D341Med (cell line): Measurements from ENCODE around the gene OR6X1.

Experiments used
- DNase-seq: peaks from one replicate; pipeline ENCODE4 v3.0.0; 2012; ENCODE audit warnings: low spot score

OR6X1 gene, protein sequence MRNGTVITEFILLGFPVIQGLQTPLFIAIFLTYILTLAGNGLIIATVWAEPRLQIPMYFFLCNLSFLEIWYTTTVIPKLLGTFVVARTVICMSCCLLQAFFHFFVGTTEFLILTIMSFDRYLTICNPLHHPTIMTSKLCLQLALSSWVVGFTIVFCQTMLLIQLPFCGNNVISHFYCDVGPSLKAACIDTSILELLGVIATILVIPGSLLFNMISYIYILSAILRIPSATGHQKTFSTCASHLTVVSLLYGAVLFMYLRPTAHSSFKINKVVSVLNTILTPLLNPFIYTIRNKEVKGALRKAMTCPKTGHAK

DNA sequence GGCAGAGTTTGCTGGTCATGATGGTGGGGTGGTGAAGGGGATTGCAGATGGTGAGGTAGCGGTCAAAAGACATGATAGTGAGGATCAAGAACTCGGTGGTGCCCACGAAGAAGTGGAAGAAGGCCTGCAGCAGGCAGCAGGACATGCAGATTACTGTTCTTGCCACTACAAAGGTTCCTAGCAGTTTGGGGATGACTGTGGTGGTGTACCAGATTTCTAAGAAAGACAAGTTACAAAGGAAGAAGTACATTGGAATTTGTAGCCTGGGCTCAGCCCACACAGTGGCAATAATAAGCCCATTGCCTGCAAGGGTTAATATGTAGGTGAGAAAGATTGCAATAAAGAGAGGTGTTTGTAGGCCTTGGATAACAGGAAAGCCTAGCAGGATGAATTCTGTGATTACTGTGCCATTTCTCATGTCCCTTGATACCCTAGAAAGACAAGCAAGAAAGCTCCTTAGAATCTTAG lies at the start of gene OR6X1:
TSS of gene OR6X1 (minus strand) at position 418 of the 468 bp plus-strand sequence. CDS start at position 418, 0 bp downstream.
- DNase-seq: no peak

DNA sequence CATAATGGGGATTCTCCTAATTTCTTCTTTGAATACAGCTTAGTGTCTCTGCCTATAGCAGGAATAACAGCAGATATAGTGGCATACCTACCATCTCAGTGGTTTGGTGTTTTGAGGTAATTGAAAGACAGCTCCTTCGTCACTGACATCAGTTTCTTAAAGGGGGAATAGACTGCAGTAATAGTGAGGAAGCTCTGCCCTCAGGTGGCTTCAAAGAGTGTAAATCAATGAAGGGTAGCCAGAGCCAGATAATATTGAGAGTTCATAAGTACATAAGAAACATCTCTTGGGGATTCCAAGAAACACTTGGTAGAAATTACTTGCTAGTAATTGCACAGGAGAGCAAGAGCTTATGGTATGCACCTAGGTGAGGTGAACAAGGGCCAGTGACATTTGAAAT lies 47.4 kb upstream of the OR6X1 start:
- no peak for DNase-seq

DNA sequence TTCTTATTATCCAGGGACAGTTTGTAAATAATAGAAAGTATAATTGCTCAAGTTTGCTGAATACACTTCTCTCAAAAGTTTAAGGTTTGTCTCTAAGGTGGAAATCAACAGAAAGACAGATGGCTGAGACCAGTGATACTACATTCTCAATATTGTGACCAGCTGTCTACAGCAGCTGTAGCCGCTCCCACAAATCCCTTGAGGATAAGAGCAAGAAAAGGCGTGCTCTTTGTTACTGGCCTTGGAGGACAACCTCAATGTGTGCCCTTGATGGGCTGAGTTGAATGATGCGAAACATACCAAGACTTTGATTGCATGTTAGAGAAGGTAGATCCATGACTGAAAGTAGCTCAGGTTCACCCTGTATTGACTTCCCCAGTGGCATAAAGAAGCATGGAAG lies 45.7 kb upstream of the OR6X1 start:
- peak; percentile 46 for DNase-seq

DNA sequence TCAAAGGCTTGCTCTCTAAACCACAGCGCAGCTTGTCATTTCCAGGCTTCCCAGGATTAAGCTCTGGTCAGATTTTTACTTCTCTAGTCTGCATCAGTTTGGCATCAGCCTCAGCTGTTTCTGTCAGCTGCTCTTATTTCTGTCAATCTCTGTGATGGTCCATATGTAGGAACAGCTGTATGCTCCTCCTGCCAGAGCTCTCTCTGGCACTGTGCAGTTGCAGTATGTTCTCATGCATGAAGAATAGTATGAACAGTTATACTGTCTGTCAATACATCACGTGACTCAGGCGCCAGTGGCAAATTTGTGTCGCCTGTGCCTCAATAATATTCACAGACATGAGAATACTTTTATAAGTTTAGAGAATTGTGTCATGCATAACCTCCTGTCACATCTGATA lies 45.1 kb upstream of the OR6X1 start:
- DNase-seq: peak; percentile 28

DNA sequence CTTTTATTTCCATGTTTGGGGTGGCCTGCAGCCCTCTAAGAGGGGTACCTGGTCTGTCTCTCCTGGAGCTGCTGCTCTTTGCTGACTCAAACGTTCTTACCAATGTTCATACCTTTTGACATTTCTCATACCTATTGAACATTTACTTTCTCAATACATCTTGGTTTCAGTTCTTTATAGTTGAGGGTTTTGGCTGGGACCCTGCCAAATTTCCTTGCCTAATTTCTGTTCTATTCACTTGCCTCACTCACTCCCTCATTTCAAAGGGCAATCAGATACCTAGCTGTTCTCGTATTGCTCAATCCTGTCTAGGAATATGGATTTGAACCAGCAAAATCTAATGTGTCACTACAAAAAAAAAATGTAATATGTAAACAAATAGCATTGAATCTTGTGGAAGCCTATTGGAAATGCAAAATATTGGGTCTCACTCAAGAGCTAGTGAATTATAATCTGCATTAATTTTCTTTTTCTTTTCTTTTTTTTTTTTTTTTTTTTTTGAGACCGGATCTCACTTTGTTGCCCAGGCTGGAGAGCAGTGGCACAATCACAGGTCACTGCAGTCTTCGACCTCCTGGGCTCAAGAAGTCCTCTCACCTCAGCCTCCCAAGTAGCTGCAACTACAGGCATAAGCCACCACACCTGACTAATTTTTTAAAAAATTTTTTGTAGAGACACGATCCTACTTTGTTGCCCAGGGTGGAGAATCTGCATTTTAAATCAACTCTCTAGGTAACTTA lies 44.4 kb upstream of the OR6X1 start:
- DNase-seq: no peak

DNA sequence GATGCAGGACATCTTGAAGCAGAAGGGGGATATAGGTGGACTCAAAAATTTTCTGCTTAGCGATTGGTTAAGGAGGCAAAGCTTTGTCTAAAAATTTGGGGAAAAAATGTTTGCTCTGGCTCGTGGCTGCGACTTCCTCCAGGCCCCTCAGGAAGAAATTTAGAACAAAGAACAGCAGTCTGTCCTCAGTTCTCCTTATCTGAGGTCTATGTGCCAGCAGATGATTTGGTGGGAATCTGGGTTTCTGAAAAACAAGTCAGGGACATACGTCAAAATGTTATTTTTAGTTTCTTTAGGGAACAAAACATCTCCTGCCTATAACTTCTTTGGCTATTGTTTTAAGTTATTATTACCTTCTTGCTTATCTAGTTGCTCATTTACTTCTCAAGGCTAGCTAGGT lies 43.8 kb upstream of the OR6X1 start:
- no peak for DNase-seq

DNA sequence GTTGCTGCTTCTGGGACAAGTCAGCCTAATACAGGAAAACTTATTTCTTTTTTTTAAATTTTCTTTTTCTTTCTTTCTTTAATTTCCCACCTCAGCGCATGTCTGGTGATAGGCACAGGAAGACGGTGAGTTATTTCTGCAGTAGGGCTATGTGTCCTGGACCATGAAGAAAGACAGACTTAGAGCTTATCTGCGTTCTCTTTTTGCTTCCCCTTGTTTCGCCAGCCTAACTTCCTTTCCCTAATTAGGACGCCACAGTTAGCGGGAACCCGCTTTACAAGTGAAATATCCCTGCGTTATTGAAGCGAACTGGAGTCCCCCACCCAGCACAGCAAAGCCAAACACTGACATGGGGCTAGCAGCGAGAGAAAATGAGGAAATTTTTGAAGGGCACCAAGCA lies 43.2 kb upstream of the OR6X1 start:
- DNase-seq: no peak

DNA sequence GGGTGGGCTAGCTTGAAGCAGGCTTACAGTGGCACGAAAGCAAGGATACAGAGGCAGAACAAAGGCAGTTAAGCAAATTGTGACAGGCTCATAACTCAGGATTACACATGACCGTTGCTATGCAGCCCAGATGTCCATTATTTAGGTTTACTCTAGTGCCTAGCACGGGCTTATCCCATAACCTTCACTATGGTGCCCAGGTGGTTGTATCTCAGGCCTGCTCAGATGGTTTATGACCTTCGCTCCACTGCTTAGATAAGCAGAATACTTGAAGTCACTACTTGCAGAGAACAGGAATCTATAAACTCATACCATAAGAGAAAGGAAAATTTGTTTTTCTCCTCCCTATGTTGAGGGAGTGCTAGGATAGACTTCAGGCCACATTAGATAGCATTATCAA lies 42.8 kb upstream of the OR6X1 start:
- DNase-seq: no peak

DNA sequence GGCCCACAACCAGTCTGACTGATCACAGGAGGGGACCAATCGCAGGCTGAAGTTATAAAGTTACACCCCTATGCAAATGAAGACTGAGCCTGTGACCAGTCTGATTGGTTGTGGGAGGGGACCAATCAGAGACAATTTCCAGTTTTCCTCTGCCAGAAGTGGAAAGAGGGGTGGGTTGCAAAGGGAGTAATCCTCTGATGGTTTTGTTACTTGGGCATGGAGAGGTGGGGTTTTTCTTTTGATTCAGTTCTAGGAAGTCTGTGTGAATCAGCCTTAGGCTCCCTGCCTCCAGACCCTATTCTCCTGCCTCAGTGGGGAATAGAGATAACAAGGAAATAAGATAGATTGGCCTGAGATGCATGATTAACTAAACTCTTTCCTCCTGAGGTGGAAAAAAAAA lies 41.9 kb upstream of the OR6X1 start:
- DNase-seq: no peak

DNA sequence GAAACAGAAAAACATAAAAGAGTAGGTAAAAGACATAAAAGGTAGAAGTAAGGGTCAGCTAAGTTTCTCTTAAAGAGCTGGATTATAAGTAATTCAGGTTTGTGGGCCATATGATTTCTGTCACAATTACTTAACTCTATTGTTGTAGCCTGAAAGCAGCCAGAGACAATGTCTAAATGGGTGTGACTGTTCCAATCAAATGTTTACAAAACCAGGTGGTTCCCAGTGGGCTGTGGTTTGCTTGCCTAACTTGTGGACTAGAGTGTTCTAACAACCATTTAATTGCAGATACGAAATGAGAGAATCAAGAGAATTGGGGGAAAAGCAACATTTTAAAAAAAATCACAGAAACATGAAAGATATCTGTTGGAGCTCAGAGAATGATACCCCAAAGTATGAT lies 29.2 kb upstream of the OR6X1 start:
- DNase-seq: no peak

DNA sequence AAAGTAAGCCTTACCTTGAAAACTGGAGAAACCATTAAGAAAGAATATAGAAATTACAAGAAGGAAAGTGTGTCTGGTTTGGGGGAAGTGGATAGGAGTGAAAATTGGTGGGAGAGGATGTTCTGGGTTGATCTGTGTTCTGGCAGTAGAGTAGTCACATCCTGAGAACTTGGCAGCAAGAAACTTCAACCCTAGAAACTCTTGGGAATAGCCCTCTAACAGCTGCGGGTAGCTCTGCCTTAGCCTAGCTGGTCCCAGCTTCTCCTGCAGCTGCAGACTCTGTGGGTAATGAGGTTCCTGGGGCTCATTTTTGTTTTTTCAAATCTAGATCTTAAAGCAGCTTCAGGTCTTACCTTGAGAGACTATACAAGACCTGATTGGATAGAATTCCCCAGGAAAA lies 24.2 kb upstream of the OR6X1 start:
- no peak for DNase-seq

DNA sequence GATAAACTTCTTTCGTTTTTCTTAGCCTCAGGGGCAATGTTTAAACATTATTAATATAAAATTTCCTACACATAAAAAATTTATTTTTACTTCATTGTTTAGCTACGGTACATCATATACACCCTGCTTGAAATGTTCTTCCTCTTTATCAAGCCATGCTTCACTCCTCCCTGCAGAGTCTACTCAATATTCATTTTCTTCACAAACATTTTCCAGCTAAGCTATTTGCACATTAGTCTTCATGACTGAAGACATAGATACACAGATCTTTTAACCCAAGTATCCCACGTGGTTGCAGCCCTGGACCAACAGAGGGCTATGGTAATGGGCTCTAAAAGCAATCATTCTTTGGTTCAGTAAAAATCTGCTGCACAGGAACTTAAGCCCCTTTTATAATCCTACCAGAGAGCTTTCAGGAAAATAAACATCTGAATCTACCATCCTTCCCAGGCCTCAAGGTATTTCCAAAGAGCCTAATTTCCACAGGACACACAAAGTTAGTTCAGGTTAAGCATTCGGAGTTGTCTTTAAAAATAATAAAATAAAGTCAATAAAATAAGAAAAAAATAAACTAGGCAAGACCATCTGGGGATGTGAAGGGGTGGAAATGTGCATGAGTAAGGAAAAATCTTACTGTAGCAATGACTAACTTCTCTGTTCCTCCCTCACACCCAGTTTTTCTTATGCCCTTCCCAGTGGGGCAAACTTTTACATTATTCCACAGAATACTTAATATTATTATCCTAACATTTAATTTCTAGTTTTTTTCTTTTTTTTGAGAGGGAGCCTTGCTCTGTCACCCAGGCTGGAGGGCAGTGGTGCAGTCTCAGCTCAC lies 21.6 kb upstream of the OR6X1 start:
- peak; percentile 21 for DNase-seq

DNA sequence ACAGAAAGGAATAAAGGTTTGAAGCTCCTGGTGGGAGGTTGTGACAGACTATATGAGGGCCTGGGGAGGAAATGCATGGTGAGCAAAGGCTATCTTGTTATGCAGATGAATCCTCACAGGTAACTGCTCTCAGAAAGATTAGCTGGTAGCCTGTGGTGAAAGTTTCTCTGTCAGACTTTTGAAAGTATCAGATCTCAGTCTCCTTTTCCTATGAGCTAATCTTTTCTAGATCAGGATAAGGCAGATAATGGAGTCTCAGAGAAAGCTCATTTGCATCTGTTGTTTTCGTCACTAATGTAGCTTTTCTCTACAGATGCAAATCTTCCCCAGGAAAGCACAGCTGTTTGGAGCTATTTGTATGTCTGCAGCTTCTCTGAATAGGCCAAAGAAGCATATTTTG lies 21.0 kb upstream of the OR6X1 start:
- no peak for DNase-seq

DNA sequence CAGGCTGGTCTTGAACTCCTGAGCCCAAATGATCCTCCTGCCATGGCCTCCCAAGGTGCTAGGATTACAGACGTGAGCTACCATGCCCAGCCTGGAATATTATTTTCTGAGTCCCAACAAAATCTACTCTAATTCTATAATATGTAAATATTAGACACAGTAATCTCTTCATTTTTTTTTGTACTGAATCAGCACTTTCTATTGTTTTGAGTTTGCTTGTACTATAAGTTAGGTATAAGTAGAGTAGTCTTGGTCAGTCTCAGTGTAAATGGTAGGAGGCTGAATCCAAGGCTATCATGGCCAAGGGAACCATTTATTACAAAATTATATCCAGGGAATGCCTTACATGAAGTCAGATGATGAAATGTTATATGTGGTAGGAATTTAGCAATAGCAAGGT lies 19.6 kb upstream of the OR6X1 start:
- DNase-seq: no peak

DNA sequence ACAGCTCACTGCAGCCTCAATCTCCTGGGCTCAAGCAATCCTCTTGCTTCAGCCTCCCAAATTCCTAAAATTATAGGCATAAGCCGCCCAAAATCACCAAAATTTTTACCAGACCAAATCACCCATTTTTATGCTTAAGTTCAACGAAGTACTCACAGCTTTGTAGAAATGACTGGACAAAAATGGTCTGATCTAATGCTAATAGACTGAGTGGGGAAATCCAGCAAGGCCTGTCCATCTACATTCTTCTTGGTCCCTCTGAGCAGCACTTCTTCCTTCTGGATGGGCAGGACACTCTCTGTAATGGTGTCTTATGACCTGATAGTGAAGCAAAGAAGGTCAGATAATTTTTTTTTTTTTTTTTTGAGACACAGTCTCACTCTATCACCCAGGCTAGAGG lies 18.7 kb upstream of the OR6X1 start:
- no peak for DNase-seq

DNA sequence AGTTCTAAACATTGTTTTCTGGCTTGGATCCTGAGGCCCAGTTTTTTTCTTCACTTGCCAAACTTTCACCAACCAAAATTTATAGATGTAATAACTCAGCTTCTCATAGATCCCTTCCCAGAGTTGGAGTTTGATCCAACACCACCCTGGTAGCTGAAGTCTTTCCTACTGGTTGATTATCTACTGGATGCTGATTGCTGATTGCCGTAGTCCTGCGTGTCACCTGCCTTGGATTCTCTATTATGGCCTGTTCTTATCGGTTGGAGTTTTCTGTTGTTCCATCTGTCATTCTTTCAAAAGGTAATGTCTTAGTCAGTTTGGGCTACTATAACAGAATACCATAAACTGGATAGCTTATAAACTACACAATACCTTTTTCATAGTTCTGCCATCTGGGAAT lies 17.3 kb upstream of the OR6X1 start:
- no peak for DNase-seq

DNA sequence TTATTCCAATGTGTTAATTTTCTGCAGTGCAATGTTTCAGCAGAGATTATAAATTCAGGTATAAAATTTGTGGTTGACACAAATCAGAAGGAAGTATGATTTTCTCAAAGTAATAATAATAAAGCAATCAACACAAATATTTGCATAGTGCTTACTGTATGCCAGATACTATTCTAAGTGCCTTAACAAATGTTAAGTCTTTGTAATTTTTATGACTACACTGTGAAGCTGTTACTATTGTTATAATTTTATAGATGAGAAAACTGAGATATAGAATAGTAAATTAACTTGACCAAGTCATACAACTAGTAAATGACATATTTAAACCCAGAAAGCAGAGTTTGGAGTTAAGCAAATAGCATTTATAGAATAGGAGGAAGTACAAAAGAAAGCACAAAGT lies 16.4 kb upstream of the OR6X1 start:
- no peak for DNase-seq

DNA sequence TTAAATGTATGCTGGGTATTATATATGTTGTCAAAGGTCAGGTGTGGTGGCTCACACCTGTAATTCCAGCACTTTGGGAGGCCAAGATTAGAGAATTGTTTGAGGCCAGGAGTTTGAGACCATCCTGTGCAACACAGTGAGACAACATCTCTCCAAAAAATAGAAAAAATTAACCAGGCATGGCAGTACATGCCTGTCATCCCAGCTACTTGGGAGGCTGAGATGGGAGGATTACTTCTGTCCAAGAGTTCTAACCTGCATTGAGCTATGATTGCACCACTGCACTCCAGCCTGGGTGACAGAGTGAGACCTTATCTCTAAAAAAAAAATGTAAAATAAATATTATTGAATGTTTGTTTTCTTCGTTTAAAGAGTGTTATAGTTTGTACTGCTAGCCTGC lies 11.3 kb upstream of the OR6X1 start:
- DNase-seq: no peak

DNA sequence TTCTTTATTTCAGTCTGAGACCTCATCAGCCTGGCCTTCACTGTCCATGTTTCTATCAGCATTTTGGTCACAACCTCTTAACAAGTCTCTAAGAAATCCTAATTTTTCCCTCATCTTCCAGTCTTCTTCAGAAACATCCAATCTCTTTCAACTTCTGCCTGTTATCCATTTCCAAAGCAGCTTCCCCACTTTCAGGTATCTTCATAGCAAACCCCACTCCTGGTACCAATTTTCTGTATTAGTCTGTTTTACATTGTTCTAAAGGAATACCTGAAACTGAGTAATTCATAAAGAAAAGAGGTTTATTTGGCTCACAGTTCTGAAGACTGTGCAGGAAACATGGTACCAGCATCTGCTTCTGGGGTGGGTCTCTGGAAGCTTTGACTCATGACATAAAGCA lies 8.1 kb upstream of the OR6X1 start:
- no peak for DNase-seq

DNA sequence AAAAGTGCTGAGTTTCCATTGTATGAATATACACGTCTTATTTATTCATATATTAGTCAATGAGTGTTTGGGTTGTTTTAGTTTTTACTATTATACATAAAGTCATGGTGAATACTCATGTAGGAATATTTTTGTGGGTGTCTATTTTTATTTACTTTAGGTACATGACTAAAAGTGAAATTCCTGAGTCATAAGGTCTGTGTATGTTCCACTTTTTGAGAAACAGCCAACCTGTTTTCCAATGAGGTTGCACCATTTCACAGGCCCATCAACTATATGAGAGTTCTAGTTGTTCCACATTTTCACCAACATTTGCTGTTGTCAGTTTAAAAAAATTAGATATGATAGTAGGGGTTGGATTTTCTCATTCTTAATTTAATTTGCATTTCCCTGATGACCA lies 6.6 kb upstream of the OR6X1 start:
- DNase-seq: no peak

DNA sequence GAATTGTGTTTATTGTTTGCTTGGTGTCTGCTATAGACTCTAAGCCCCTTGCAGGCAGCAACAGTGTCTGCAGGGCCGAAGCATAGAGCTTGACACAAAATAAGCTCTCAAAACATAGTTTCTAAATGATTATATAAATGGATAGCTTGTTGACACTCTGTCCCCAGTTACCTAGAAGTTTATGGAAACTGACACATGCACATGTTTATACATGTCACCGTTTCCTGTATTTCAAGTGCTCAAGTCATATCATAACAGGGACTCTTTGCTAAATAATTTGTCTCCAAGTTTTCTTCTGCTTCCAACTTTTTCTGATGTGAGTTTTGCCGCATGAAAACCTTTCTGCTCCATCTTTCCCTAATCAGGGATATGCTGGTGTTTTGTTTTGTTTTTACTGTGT lies 3.7 kb upstream of the OR6X1 start:
- DNase-seq: no peak

DNA sequence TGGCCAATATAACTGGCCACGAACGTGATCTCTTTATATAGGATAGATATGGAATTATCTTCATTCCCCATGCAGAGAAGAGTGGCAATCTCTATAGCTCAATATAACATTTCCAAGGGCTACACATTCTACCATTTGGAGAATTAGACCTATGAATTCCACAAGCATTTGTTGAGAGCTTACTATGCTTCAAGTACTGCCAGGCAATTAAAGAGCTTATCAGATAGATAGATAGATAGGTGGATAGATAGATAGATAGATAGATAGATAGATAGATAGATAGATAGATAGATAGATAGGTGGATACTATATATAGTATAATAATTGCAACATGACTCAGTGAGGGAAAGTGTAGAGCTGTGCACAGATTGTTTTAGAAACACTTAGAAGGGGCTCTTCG lies 1.5 kb upstream of the OR6X1 start:
- DNase-seq: no peak

DNA sequence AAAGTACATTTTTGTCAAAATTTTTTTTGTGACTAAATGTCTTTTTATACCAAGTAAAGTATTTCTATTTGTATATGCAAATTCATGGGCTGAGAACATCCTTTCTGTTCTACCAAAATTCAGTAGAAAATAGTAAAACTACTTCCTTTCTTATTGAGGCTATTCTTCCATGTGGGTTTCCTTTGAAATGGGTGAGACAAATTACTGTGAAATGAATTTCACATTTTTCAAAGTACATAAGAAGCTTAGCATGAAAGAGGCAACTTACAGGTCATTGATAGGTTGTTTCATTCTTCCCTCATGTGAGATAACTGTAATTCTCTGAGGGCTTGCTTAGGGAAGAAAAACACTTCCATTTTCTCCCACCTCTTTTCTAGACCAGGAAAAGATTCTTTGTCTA lies 1.0 kb upstream of the OR6X1 start:
- no peak for DNase-seq
